Caki2 (cell line): ENCODE results near the gene EOLA2. TPM values are rescaled to one million over a fixed set of nuclear protein-coding genes. Genes with fewer than 3 reads are reported as not detected.
"Not testable (repeated sequence)": the region's sequence is repeated elsewhere in the genome, so short reads cannot be mapped to it uniquely, and the experiment has no call there.

Experiments
- DNase-seq: peaks from one replicate; pipeline ENCODE4 v3.0.0-alpha.2; 2015; ENCODE audit warnings: low read depth
- in situ Hi-C: cut with HindIII; loops from 2 replicates; pipeline ENCODE4 v1.10.0; 2016; ENCODE audit warnings: low sequenced_read_pairs, low pct_unique_long_range_greater_than_20kb, mixed read lengths
- total RNA-seq: library from RNA; depleted of rRNA; stranded (reverse); fragments of >200 nt; shearing (Covaris generic); gene quantifications from 2 replicates; pipeline ENCODE4 v1.2.3, GENCODE V29; 2014; ENCODE audit warnings: low replicate concordance; rRNA removed

EOLA2 gene
- 52.0 and 55.3 TPM in 2 replicates for total RNA-seq

GRCh38 chrX:149938427-149938880 lies at the start of gene EOLA2:
Gene EOLA2 (minus strand): TSS chrX:149938491. CDS start chrX:149933874, 4,617 bp downstream.
- peak; percentile 96 for DNase-seq
- in situ Hi-C loops: no loop called here

GRCh38 chrX:149987613-149988012 lies 49.3 kb upstream of the EOLA2 start:
- in situ Hi-C loops: no loop called here
- no peak for DNase-seq

GRCh38 chrX:149984411-149984810 lies 46.1 kb upstream of the EOLA2 start:
- in situ Hi-C loops: no loop called here
- DNase-seq: no peak

GRCh38 chrX:149982310-149982709 lies 44.0 kb upstream of the EOLA2 start:
- in situ Hi-C loops: no loop called here
- no peak for DNase-seq

- in situ Hi-C loops: no loop called here
- DNase-seq: no peak
Measured at GRCh38 chrX:149979126-149979644, 40.9 kb upstream of the EOLA2 start.

GRCh38 chrX:149962859-149963757 lies 24.8 kb upstream of the EOLA2 start:
- peak; percentile 52 for DNase-seq
- in situ Hi-C loops: no loop called here

- in situ Hi-C loops: no loop called here
Measured at GRCh38 chrX:149962010-149962409, 23.7 kb upstream of the EOLA2 start.

GRCh38 chrX:149961572-149961971 lies 23.3 kb upstream of the EOLA2 start:
- in situ Hi-C loops: no loop called here
- DNase-seq: no peak

More at GRCh38 chrX:149962010-149962409, 23.7 kb upstream of the EOLA2 start:
- DNase-seq: no peak

GRCh38 chrX:149950681-149951080 lies 12.4 kb upstream of the EOLA2 start:
- peak; percentile 33 for DNase-seq
- in situ Hi-C loops: no loop called here

- in situ Hi-C loops: no loop called here
- no peak for DNase-seq
Measured at GRCh38 chrX:149949743-149950436, 11.6 kb upstream of the EOLA2 start.

GRCh38 chrX:149948016-149948415 lies 9.7 kb upstream of the EOLA2 start:
- no peak for DNase-seq
- in situ Hi-C loops: no loop called here

GRCh38 chrX:149946932-149947331 lies 8.6 kb upstream of the EOLA2 start:
- in situ Hi-C loops, DNase-seq: not testable (repeated sequence)

GRCh38 chrX:149945820-149946219 lies 7.5 kb upstream of the EOLA2 start:
- in situ Hi-C loops, DNase-seq: not testable (repeated sequence)

- in situ Hi-C loops, DNase-seq: not testable (repeated sequence)
Measured at GRCh38 chrX:149945087-149945670, 6.9 kb upstream of the EOLA2 start.

GRCh38 chrX:149940674-149941024 lies 2.4 kb upstream of the EOLA2 start:
- in situ Hi-C loops: not testable (repeated sequence)

GRCh38 chrX:149939905-149940673 lies 1.8 kb upstream of the EOLA2 start:
- DNase-seq: peak; percentile 97
- in situ Hi-C loops: no loop called here

More at GRCh38 chrX:149940674-149941024, 2.4 kb upstream of the EOLA2 start:
- DNase-seq: not testable (repeated sequence)

GRCh38 chrX:149939655-149939904 lies 1.3 kb upstream of the EOLA2 start:
- in situ Hi-C loops: no loop called here
- DNase-seq: no peak
